AG10803 (cell line): ENCODE data around the gene ZNF285.

ENCODE experiments used
- DNase-seq: peaks from one replicate; pipeline ENCODE4 v3.0.0; 2010; ENCODE audit warnings: low read depth
- H3K4me3 ChIP-seq: 2 replicates; pipeline ENCODE4 v1.5.1; 2011; ENCODE audit warnings: mild to moderate bottlenecking, low read length, control low read depth
- TF ChIP-seq, protein P1 (sequence below): conservative IDR thresholded peaks from 2 replicates; pipeline ENCODE4 v1.5.1; 2011; ENCODE audit warnings: mild to moderate bottlenecking, low read length, control low read depth, inconsistent platforms

ZNF285 gene

DNA sequence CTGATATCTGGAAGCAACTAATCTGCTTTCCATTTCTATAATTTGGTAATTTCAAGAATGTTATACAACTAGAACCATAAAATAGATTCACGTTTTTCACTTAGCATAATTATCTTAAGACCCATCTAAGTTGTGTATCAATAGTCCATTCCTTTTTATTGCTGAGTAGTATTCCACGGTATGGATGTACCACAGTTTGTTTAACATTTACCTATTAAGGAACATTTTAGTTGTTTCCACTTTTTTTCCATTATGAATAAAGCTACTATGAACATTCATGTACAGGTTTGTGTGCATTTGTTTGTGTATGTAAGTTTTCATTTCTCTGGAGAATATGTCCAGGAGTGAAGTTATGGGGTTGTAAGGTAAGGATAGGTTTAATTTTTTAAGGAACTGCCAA lies 26.6 kb downstream of the ZNF285 start:
- no peak overlapping the region for H3K4me3 ChIP-seq
- TF ChIP-seq, protein P1, sequence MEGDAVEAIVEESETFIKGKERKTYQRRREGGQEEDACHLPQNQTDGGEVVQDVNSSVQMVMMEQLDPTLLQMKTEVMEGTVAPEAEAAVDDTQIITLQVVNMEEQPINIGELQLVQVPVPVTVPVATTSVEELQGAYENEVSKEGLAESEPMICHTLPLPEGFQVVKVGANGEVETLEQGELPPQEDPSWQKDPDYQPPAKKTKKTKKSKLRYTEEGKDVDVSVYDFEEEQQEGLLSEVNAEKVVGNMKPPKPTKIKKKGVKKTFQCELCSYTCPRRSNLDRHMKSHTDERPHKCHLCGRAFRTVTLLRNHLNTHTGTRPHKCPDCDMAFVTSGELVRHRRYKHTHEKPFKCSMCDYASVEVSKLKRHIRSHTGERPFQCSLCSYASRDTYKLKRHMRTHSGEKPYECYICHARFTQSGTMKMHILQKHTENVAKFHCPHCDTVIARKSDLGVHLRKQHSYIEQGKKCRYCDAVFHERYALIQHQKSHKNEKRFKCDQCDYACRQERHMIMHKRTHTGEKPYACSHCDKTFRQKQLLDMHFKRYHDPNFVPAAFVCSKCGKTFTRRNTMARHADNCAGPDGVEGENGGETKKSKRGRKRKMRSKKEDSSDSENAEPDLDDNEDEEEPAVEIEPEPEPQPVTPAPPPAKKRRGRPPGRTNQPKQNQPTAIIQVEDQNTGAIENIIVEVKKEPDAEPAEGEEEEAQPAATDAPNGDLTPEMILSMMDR = no peak
- no peak for DNase-seq

DNA sequence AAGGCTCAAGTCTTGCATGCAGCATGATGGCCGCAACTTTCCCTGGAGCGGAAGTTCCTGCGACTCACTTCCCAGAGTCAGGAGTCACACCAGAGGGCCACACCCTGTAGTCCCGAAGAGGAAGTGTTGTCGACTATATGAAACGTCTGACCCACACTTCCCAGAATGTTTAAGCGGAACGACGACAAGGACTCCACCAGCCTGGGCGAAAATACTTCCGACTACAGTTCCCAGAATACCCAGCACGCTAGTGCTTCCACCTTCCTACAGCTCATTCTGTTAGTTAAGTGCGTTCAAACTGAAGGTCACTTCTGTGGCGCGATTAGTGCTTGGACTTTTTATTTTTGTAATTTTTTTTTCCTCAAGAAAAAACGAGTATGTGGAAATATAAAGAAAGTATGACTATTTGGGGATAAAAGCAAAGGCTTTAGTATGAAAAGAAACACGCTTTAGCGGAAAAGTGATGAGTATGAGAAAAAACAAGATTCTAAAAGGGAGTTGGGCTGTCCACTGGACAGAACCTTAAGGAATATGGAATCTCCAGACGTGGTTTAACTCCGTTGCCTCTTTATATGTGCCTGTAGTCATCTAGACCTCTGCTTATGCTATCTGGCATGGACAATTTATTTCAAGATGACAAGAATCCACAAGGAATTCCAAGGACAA lies 29.5 kb downstream of the ZNF285 start:
- no peak overlapping the region for H3K4me3 ChIP-seq
- TF ChIP-seq, protein P1 = no peak
- no peak for DNase-seq

DNA sequence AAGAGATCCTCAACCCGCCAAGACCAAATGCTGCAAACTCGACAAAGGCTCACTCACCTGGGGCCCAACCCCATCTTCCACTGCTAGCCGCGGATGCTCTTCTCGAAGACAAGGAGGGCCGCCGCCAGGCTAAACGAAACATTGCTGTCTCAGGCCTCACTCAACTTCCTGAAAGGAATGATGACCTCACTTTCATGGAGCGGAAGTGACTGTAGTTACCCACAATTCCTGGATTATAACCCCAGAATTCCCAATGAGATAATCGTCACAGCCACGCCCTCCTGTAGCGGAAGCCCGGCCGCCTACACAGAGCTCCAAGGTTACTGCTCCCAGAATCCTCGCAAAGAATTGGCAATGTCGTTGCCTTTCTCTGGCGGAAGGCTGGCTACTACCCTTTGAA lies 34.4 kb downstream of the ZNF285 start:
- TF ChIP-seq, protein P1 = no peak
- no peak for DNase-seq
- no peak overlapping the region for H3K4me3 ChIP-seq

DNA sequence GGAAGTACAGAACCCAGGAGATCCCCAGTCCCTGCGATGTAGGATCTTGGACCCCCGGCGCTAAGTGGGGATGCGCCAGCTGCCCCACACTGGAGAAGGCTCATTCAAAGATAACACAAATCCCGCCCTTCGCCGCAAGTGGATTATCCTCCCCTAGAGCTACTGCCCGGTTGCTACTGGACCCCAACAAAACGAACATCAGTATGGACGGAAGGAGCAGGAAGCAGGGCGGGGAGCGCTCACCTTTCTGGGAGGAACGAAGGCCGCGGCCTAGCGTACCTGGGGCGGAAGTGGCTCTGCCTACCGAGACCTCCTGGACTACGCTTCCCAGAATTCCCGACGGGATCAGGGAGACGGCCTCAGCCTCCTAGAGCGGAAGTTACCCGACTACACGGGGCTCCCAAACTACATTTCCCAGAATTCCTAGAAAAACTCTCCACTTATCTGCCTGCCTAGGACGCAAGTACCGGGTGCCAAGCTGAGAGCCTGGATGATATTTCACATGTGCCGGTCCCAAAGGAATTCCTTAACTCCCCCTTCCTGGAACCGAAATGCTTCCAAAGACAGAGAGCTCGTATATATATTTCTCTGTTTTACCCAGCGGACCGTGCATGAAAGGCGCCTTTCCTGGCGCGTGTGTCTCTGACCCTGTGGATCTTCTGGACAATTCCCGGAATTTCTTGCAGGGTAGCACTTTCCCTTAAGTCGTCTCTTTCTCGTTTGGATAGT lies 44.9 kb downstream of the ZNF285 start, which contains the start of gene ZNF112:
TSS of gene ZNF112 (minus strand) at position 298 of the 729 bp plus-strand sequence. CDS start 16,141 bp downstream, outside the sequence.
- peak; percentile 89 for DNase-seq
- peak within 1 kb of the TSS; percentile 91 for H3K4me3 ChIP-seq
- TF ChIP-seq, protein P1 = no peak

GRCh38 chr19:44346556-44346955 lies 54.9 kb downstream of the ZNF285 start:
- no peak overlapping the region for H3K4me3 ChIP-seq
- DNase-seq = no peak
- TF ChIP-seq, protein P1 = no peak

GRCh38 chr19:44345959-44346358 lies 55.4 kb downstream of the ZNF285 start:
- no peak for DNase-seq
- H3K4me3 ChIP-seq = no peak overlapping the region
- TF ChIP-seq, protein P1 = no peak

GRCh38 chr19:44344255-44344654 lies 57.2 kb downstream of the ZNF285 start:
- no peak for DNase-seq
- TF ChIP-seq, protein P1 = no peak
- no peak overlapping the region for H3K4me3 ChIP-seq
